Ammon's horn (tissue), 1 donor: Measurements from ENCODE around the gene VBP1.
"Not testable (repeated sequence)": the region's sequence is repeated elsewhere in the genome, so short reads cannot be mapped to it uniquely, and the experiment has no call there.

Experiments
- DNase-seq: peaks from one replicate; pipeline ENCODE4 v3.0.0-alpha.2; 2016; ENCODE audit warnings: low spot score

VBP1 gene

GRCh38 chrX:155263854-155264628 is 47.8 kb downstream of the VBP1 start, which contains the start of gene RAB39B:
TSS of gene RAB39B (minus strand) at chrX:155264491. CDS start at chrX:155264288, 203 bp downstream.
- DNase-seq, result peak; percentile 85

- DNase-seq, result no peak
These were observed 50.2 kb downstream of the VBP1 start for GRCh38 chrX:155266439-155266838.

- DNase-seq, result not testable (repeated sequence)
These were observed 51.7 kb downstream of the VBP1 start for GRCh38 chrX:155267995-155268394.

- DNase-seq, result no peak
These were observed 54.7 kb downstream of the VBP1 start for GRCh38 chrX:155270969-155271368.

- no peak for DNase-seq
These were observed 63.6 kb downstream of the VBP1 start for GRCh38 chrX:155279873-155280272.
